NCI-H226 (cell line): ENCODE data around the gene CEP20.

Experiments
- DNase-seq: peaks from one replicate; pipeline ENCODE4 v3.0.0-alpha.2; 2015

The CEP20 gene

GRCh38 chr16:15897121-15897780 is 8.8 kb upstream of the CEP20 start:
- DNase-seq = no peak

- DNase-seq = no peak
Observed at GRCh38 chr16:15894571-15895374, 6.4 kb upstream of the CEP20 start.

- no peak for DNase-seq
Observed at GRCh38 chr16:15891508-15891907, 3.1 kb upstream of the CEP20 start.

GRCh38 chr16:15887283-15887682 is 1.1 kb downstream of the CEP20 start:
- no peak for DNase-seq

GRCh38 chr16:15886078-15886477 is 2.3 kb downstream of the CEP20 start:
- no peak for DNase-seq

GRCh38 chr16:15885560-15886001 is 2.8 kb downstream of the CEP20 start:
- no peak for DNase-seq

- DNase-seq = no peak
Observed at GRCh38 chr16:15882563-15882962, 5.8 kb downstream of the CEP20 start.

- DNase-seq = no peak
Observed at GRCh38 chr16:15881794-15882379, 6.5 kb downstream of the CEP20 start.

- no peak for DNase-seq
Observed at GRCh38 chr16:15880434-15881308, 7.7 kb downstream of the CEP20 start.

GRCh38 chr16:15879255-15879811 is 9.1 kb downstream of the CEP20 start:
- peak; percentile 29 for DNase-seq

GRCh38 chr16:15876503-15876902 is 11.9 kb downstream of the CEP20 start:
- DNase-seq = no peak

- peak; percentile 45 for DNase-seq
Observed at GRCh38 chr16:15874745-15875314, 13.6 kb downstream of the CEP20 start.

GRCh38 chr16:15873737-15874136 is 14.7 kb downstream of the CEP20 start:
- DNase-seq = no peak

- DNase-seq = no peak
Observed at GRCh38 chr16:15873301-15873700, 15.1 kb downstream of the CEP20 start.

- no peak for DNase-seq
Observed at GRCh38 chr16:15870011-15870410, 18.4 kb downstream of the CEP20 start.

GRCh38 chr16:15866451-15866850 is 22.0 kb downstream of the CEP20 start:
- no peak for DNase-seq

GRCh38 chr16:15865742-15866141 is 22.7 kb downstream of the CEP20 start:
- no peak for DNase-seq

GRCh38 chr16:15864939-15865338 is 23.5 kb downstream of the CEP20 start:
- no peak for DNase-seq

GRCh38 chr16:15861996-15862395 is 26.4 kb downstream of the CEP20 start:
- no peak for DNase-seq

GRCh38 chr16:15858921-15859668 is 29.3 kb downstream of the CEP20 start:
- no peak for DNase-seq

- DNase-seq = no peak
Observed at GRCh38 chr16:15857724-15858560, 30.5 kb downstream of the CEP20 start.
